NOMO-1 (cell line): ENCODE results near the gene TTLL7.
"Not testable (repeated sequence)": the region's sequence is repeated elsewhere in the genome, so short reads cannot be mapped to it uniquely, and the experiment has no call there.

Experiments used
- DNase-seq, 2 experiments: peaks; one replicate each; lab custom pipeline; 2025; ENCODE audit not compliant: unreplicated experiment in 2 of 2; lab: John Stamatoyannopoulos, UW

Gene TTLL7

DNA sequence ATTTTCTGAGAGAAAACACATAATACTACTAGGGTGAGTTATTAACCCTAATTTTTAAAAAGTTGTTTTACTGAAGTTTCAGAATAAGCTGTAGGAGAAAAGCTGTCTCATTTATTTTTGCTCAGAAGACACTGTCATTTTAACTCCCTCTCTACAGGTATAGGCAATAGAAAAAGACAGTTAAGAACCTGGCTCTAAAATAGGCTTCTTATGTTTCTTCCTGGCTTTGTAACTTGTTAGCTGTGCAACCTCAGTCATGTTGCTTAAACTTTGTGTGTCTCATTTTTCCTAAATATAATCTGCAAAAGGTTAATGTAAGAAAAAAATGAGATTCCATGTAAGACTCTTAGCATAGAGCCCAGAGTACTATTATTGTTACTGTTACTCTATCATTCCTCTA is 64.4 kb downstream of the TTLL7 start:
- no peak for DNase-seq

DNA sequence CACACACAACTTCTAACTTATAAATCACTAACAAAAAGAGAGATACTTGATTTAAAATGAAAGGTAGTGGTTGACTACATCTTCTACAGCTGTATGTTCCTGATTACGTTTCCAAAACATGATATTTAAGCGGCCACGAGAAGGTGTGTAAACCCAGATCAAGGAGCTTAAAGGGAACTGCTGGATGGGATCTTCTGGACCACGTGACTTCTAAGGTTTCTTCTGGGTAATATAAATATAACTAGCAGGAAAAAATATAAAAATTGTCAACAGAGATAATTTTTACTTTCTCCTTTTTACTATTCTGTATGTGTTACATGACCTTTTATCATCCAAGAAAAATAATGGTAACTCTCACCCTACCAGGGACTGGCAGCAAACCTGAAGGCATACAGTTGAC is 66.2 kb downstream of the TTLL7 start:
- DNase-seq = no peak

DNA sequence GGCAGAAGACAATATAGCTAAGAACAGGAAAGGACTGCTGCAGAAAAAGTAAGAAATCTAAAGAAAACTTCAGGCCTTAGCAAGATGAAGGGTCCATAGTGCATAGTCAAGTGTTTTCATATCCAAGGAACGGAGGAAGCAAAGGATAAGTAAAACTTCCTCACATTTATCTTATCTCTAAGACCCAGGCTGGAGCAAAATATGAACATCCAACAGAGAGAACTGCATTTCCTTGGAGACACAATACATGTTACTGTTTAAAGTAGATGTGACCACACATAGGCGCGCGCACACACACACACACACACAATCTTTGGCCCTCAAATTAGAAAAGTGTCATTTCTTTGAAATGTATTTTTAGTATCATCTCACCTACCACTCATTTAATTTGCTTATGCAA is 66.7 kb downstream of the TTLL7 start:
- no peak for DNase-seq

DNA sequence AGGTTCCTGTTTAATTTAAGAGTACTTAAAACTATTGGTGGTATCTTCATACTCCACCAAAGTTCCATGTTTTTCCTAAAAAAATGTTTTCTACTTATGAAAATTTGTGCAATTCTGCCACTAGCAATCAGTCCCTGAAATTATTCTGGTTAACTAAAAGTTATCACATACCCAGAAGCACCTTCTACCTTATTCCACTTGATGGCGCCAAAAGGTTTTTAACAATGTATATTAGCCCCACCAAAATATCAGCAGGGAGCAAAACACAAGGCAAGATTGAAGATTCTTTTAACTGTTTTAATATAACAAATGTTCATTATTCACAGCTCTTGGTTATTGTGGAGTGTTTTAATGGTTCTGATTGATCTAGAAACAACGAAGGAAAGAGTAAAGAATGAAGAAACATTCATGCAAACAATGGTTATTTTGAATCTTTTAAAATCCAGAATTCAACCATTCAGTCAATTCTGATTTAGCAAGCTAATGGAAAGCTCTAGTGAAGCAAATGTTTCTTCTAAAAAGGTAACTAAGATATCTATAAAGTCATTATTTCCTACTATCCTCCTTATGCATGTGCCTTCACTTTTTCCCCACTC is 67.2 kb downstream of the TTLL7 start:
- peak in 1 of 2 experiments; percentile 38 for DNase-seq

DNA sequence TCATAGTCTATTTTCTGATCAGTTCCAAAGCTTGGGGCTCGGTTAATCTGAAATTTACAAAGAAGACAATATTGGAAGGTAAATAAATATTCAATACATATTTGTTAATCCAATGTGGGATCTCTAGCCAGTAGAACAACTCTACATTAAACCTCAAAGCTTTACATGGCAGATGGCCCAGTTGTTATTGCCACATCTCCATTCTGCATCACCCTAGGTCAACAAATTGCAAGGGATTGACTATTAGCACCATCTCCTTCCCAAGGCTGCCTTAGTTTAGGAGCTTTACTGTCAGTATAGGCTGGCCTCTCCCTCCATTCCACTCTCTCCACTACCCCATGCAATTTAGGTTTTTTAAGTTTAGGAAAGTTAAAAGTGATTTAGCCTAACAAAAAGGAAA is 69.7 kb downstream of the TTLL7 start:
- DNase-seq = no peak

DNA sequence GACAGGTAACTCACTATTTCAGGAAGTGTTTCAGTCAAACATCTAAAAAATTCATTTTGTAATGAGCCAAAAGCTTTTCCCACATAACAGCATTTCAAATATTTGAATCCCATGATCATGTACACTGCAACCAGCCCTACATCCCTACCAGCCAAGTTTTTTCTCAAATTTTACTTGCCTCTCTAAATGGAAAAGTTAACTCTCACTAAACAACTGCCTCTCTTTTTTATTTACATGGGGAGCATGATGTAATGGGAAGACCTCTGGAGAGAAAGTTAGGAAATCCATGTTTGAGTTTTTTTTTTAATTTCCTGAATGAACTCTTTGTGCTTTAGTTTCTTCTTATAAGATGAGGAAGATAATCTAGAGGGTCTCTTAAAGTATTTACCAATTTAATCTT is 70.5 kb downstream of the TTLL7 start:
- no peak for DNase-seq

DNA sequence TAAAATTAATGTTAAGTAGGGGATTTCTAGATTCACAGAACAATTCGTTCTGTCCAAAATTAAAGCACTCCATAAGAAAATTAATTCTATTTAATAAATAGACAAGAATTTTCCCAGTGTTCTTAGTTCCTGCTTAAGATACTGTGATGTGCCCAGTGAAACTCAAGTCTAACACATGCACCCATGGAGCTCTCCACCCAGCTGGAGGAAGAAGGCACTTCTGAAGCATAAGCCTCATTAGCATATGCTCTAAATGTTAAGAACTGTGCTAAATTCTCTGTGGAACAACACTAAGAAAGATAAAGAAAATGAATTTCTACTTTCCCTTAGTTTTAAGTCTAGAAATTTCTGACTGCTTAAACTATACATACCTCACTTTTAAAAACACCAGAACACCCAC is 71.2 kb downstream of the TTLL7 start:
- DNase-seq = no peak

DNA sequence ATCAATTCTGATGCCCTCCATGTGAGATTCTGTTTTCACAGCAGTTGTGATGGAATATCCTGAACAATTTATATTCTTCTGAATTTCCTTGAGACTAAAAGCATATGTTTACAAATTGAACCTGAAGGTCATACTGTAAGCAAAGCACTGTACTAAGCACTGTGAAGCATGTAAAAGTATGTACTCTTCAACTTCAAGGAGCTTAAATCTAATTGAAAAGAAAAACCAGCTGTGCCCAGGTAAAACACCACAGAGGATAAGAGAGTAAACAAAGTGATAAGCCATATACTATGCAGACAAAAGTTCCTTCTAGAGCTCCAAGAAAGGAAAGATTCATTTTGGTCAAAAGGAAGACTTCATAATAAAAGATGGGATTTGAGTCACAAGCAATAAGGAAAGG is 71.9 kb downstream of the TTLL7 start:
- DNase-seq = no peak

DNA sequence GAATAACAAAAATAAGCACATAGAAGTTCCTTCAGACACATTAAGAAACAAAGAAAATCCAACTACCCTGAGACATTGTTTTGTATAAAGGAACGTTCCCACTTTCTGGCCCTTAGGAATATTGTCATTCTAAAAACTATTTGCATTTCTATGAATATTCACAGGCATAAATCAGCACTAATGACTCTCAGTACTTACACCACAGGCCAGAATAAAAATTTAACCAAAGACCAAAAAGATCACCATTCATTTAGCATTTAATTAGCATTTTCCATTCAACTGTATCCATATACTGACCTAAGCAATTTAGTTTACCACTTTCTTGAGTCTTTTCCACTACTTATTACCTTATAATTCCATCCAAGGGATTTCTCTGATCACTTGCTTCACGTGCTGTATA is 75.4 kb downstream of the TTLL7 start:
- no peak for DNase-seq

DNA sequence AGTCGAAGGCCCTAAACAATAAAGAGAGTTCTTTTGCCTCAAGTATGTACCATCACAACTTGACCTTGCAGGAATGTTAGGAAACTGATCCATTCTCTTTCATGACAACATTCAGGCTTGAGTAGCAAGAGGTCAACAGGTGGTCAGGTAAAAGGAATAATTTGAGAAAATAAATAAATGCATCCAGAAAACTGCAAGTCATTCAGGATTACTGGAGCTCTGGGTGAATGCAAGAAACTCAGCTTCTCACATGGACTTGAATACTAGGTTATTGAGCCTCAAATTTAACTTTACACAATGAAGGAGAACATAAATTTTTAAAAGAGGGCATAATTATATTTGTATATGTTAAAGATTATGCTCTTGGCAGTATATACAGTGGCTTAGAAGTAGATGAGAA is 76.5 kb downstream of the TTLL7 start:
- no peak for DNase-seq

DNA sequence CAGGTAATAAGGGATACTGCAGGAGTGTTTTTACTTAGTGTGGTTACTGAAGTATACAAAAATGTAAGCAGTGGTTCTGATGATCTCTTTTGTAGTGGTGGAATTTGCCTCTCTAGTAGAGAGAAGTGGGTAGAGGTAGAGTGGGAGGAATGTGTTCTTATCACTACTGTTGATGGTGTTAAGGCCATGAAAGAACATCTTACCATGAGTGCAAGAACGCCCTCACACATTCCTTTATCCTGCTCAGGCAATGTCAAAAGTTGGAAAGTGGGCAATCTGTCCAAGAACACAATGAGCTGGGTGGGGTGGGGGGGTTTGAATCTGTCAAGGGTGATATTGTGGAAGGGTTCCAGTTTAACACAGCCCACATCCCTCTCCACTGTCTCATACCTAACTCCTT is 78.6 kb downstream of the TTLL7 start:
- no peak for DNase-seq

DNA sequence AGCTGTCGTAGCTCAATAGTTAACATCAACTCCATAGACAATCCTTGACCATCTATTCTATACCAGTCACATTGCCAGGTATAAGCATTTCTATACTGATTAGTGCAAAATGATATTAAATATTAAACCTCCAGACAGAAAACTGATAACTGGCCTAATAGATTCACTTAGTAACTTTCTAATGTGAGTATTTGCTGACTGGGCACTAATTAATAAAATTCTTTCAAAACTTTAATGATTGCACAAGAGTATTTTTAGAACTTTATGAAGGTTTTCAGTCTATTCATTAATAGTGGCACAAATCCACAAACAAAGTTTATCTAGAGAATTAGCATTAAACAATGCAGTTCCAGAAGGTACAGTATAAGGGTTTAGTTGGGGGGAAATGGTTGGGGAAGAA is 79.1 kb downstream of the TTLL7 start:
- DNase-seq = no peak

DNA sequence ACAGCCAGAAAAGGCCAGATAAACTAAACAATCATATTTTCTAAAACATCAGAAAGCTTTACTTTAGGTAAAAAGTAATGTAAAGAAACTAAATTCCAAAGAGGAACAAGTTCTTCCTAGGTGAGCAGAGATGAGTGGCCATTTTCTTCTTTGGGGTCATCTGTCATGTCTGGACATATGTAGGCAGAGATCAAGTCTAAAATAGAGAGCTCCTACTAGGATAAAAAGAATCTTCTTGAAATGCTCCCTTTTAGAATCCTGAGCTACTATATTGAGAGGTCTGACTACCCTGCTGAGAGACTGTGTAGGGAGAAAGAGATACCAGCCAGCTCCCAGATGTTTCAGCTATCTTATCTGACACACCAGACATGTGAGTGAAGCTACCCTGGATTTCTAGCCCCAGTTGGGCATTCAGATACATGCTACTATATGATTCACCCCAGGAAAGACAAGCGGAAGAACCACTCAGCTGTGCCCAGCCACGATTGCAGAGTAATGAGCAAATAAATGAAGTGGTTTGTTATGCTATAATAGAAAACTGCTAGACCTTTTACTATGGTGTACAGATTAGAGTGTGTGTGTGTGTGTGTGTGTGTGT is 80.1 kb downstream of the TTLL7 start:
- DNase-seq = no peak

DNA sequence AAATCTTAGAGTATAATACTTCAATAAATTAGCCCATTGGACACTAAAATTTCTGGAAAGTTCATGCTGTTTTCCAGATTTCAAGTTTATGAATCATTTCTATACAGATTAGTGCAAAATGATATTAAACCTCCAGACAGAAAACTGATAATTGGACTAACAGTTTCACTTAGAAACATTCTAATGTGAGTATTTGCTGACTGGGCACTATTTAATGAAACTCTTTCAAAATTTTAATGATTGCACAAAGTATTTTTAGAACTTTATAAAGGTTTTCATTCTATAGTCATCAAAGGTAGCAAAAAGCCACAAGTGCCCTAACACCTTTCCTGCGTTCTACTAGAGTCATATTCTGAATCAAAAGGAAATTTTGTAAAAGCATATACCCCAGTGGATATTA is 81.0 kb downstream of the TTLL7 start:
- no peak for DNase-seq

DNA sequence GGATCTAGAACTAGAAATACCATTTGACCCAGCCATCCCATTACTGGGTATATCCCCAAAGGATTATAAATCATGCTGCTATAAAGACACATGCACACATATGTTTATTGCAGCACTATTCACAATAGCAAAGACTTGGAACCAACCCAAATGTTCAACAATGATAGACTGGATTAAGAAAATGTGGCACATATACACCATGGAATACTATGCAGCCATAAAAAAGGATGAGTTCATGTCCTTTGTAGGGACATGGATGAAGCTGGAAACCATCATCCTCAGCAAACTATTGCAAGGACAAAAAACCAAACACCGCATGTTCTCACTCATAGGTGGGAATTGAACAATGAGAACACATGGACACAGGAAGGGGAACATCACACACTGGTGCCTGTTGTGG is 82.8 kb downstream of the TTLL7 start:
- not testable (repeated sequence) for DNase-seq

DNA sequence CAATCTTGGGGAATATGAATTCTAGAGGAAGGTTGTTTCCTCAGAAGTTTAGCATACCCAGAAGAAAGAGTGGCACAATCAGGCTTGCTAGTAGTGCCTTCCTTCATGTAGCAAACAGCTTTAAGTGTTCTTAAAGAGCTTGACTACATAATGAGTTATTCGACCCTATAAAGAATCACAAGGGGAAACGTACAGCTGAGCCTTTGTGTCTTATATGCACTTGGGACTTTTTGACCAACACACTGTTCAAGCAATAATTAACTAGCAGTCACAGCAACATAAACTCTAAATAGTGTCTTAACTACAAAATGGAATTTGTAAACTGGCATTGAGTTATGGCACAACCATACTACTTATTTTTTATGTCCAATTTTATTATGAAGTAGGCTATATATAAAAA is 86.1 kb downstream of the TTLL7 start:
- DNase-seq = no peak

DNA sequence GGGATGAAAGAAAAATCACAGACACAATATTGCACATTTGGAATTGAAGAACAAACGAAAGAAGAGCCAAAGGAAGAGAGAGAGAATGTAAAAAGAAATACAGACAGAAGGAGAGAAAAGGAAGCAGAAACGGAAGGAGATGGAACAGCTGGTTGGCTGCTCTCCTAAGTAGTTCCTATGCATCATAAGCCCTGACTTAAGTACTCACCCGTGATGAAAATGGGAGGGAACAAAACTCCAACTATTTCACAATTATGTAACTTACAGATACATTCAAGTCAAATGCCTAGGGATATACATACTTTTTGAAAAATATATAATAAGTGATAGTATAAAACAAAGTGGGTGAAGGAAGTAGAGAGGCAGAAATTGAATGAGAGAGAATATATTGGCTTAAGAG is 88.5 kb downstream of the TTLL7 start:
- DNase-seq = peak in 1 of 2 experiments; percentile 4

DNA sequence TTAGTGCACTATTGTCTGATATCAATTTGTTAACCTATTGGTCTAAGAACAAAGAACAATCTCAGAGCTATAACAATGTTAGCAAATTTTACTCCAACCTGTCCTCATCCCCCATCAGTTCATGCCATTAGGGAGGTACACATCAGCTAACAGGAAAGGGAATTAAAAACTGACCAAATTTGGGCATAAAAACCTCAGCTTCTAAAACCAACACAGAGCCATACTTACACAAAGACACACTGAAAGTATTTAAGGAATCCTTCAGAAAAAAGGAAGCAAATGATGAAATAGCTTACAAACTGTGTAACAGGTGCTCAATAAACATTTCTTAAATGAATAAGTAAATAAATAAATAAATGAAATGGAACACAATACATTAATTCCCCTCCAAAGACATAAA is 89.2 kb downstream of the TTLL7 start:
- DNase-seq = no peak

DNA sequence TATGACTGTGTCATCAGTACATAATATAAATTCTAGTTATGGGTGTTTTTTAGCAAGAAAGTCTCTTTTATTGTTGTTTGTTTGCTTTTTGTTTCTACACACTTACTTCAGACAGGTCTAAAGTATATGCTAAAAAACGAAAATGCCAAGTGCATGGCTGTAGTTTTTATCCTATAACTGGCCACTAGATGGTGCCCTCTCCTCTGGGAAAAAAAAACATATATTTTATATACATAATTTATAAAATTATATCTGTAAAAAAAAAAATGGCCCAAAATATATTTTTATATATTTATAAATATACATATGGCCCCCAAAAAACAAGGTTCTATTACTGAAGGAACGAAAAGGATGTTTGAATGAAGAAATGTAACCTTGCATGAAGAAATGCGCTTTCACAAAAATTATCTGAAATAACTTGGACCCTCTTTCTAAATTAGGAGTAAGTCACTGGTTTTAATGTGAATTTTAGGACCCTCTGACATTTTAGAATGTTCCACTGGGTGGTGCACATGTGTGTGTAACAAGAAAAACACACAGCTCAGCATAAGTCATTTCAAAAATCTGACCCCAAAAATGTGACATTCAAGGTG is 93.5 kb downstream of the TTLL7 start:
- peak in 1 of 2 experiments; percentile 16 for DNase-seq

DNA sequence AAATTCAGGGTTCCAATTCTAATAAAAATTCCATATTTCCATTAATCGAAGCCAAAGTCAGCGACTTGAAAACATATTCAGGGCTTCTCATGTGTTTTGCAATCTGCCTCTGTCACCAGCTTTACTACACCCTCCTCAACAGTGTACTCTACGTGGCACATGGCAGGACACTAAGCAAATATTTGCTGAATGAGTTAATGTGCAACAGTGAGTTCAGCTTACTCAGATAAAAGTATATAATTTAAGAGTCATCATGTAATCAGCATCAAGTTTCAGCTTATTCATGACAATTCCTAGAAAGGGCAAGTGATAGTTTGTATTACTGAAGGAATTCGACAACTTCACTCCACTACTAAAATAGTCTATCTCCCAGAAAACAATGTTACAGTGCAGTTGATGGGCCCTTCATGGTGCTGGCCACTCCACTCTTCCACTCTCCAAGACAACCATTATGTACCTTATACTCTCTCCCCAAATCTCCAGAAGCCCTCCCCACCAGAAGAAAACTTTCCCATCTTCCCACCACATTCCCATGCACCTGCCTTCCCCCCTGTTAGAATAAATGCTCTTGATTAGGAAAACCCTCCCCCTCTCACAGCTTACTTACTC is 97.3 kb downstream of the TTLL7 start:
- no peak for DNase-seq

DNA sequence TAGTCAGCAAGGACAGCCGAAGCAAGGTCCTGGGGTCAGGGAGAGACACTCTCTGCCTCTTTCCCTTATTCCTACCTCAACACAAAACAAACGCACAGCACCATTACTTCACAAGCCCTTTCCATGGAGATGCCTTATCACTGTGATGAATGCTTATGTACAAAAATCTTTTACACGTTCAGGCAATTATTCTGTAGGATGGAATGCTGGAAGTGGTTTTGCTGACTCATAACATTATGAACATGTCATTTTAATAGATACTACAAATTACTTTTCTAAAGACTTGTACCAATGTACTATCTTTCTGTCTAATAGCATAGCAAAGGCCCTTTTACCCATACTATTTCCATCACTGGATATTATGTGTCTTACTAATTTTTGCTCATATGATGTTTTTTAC is 98.4 kb downstream of the TTLL7 start:
- no peak for DNase-seq

DNA sequence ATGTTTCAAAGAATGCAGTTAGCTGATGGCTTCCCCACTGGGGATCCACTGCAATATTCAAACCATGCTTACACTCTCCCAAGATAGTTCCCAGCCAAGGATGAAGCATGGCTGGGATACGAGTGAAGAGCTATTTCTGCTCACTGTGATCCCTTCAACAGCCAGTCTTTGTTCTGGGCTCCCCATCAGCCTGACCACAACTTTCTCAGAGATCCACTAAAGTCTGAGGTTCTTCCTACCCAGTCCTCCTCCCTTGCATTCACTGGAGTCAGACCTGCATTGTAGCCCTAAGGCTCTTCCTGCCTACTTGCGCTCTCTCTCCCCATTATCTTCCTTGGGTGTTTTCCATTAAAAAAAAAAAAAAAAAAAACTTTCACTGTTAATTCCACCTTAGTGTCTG is 101.4 kb downstream of the TTLL7 start:
- DNase-seq = no peak
